Mesodermal cell (in vitro differentiated cells): ENCODE results near the gene KIF17.

Experiments used
- H3K27ac ChIP-seq: 2 replicates; pipeline ENCODE4 v1.7.0; 2013; ENCODE audit warnings: mild to moderate bottlenecking, low read depth, low read length, moderate library complexity; ENCODE audit not compliant: severe bottlenecking
- H3K36me3 ChIP-seq: 2 replicates; pipeline ENCODE4 v1.7.1; 2013; ENCODE audit warnings: mild to moderate bottlenecking, low read length, moderate library complexity; ENCODE audit not compliant: control insufficient read depth, insufficient read depth
- H3K4me1 ChIP-seq: one replicate; pipeline ENCODE4 v1.7.1; 2013; ENCODE audit warnings: mild to moderate bottlenecking, low read length; ENCODE audit not compliant: insufficient read depth, control insufficient read depth, poor library complexity, severe bottlenecking
- H3K4me3 ChIP-seq: 2 replicates; pipeline ENCODE4 v1.7.0; 2013; ENCODE audit warnings: low read length, control low read depth, mild to moderate bottlenecking; ENCODE audit not compliant: insufficient read depth, poor library complexity, severe bottlenecking; ENCODE audit errors: extremely low read depth
- H3K9me3 ChIP-seq: 2 replicates; pipeline ENCODE4 v1.7.1; 2013; ENCODE audit warnings: mild to moderate bottlenecking, low read length, moderate library complexity; ENCODE audit not compliant: control insufficient read depth
- WGBS, 2 experiments: methylation state at CpG; one replicate each; pipeline ENCODE4 v1.1.5; 2013; ENCODE audit warnings: missing lambda C conversion rate in 2 of 2; ENCODE audit not compliant: insufficient coverage in 2 of 2; 5-methylcytosine and 5-hydroxymethylcytosine counted together

KIF17 gene

GRCh38 chr1:20636785-20637347, 80.9 kb downstream of the KIF17 start:
- Histone ChIP-seq H3K4me3 (no peak overlapping the region), H3K4me1 (peaks cover 6% of the 10 kb centered on the region), H3K27ac (no peak overlapping the region), H3K36me3 (peaks cover 25% of the 10 kb centered on the region), H3K9me3 (no peaks in the 10 kb centered on the region)
- WGBS, 2 experiments, result 92% methylated on average over 6 to 7 of the region's 8 CpGs

- Histone ChIP-seq H3K4me3 (peak overlapping the region; percentile 80), H3K9me3 (no peaks in the 10 kb centered on the region), H3K27ac (no peak overlapping the region), H3K4me1 (peaks cover 6% of the 10 kb centered on the region), H3K36me3 (peaks cover 22% of the 10 kb centered on the region)
- WGBS, 2 experiments, result 6 to 12% methylated on average over 3 of the region's 4 CpGs
These were observed 83.2 kb downstream of the KIF17 start for GRCh38 chr1:20634594-20635084.

- peak overlapping the region; percentile 23 for H3K27ac ChIP-seq
- WGBS, 2 experiments, result 4 to 7% methylated on average over 8 to 10 of the region's 11 CpGs
- H3K36me3 ChIP-seq, result peaks cover 18% of the 10 kb centered on the region
- peaks cover 6% of the 10 kb centered on the region for H3K4me1 ChIP-seq
- peaks cover 4% of the 10 kb centered on the region for H3K9me3 ChIP-seq
- H3K4me3 ChIP-seq, result peak overlapping the region; percentile 80
These were observed 83.7 kb downstream of the KIF17 start for GRCh38 chr1:20634065-20634593.

- 3% methylated on average over 67 to 73 of the region's 93 CpGs for WGBS, 2 experiments
- H3K27ac ChIP-seq, result peak within 1 kb of the TSS; percentile 80
These were observed 84.4 kb downstream of the KIF17 start, which contains the start of gene PINK1 for GRCh38 chr1:20633190-20634064. Gene PINK1 (plus strand): TSS chr1:20633458. CDS start chr1:20633549, 91 bp downstream.

GRCh38 chr1:20632386-20632785, 85.4 kb downstream of the KIF17 start:
- Histone ChIP-seq H3K36me3 (peaks cover 3% of the 10 kb centered on the region), H3K4me1 (peaks cover 6% of the 10 kb centered on the region), H3K9me3 (peaks cover 12% of the 10 kb centered on the region), H3K4me3 (no peak overlapping the region), H3K27ac (peak overlapping the region; percentile 16)
- WGBS, 2 experiments, result 100% methylated on average over 1 of the region's 3 CpGs; no CpG with 5 or more reads in 1 of the 2 experiments

More at GRCh38 chr1:20633190-20634064, 84.4 kb downstream of the KIF17 start, which contains the start of gene PINK1:
- Histone ChIP-seq H3K9me3 (peaks cover 6% of the 10 kb centered on the region), H3K36me3 (peaks cover 12% of the 10 kb centered on the region), H3K4me1 (peaks cover 6% of the 10 kb centered on the region), H3K4me3 (peak within 1 kb of the TSS; percentile 80)

- H3K36me3 ChIP-seq, result no peaks in the 10 kb centered on the region
- peaks cover 6% of the 10 kb centered on the region for H3K4me1 ChIP-seq
- peaks cover 21% of the 10 kb centered on the region for H3K9me3 ChIP-seq
- 77 to 92% methylated on average over 1 to 2 of the region's 4 CpGs for WGBS, 2 experiments
- H3K4me3 ChIP-seq, result no peak overlapping the region
- no peak overlapping the region for H3K27ac ChIP-seq
These were observed 87.1 kb downstream of the KIF17 start for GRCh38 chr1:20630729-20631128.

GRCh38 chr1:20626524-20626923, 91.3 kb downstream of the KIF17 start:
- WGBS, 2 experiments, result no CpG with 5 or more reads among the region's 1 CpG
- no peak overlapping the region for H3K4me3 ChIP-seq

GRCh38 chr1:20626098-20626427, 91.7 kb downstream of the KIF17 start:
- Histone ChIP-seq H3K4me1 (no peaks in the 10 kb centered on the region), H3K36me3 (no peaks in the 10 kb centered on the region), H3K27ac (no peak overlapping the region), H3K9me3 (peaks cover 21% of the 10 kb centered on the region), H3K4me3 (no peak overlapping the region)
- WGBS, 2 experiments, result 80 to 86% methylated on average over 1 of the region's 1 CpG

More at GRCh38 chr1:20626524-20626923, 91.3 kb downstream of the KIF17 start:
- Histone ChIP-seq H3K36me3 (no peaks in the 10 kb centered on the region), H3K27ac (no peak overlapping the region), H3K4me1 (no peaks in the 10 kb centered on the region), H3K9me3 (peaks cover 21% of the 10 kb centered on the region)

GRCh38 chr1:20625176-20626097, 92.4 kb downstream of the KIF17 start:
- H3K27ac ChIP-seq, result no peak overlapping the region
- no peaks in the 10 kb centered on the region for H3K36me3 ChIP-seq
- H3K4me3 ChIP-seq, result no peak overlapping the region
- H3K9me3 ChIP-seq, result peaks cover 21% of the 10 kb centered on the region
- no peaks in the 10 kb centered on the region for H3K4me1 ChIP-seq
- WGBS, 2 experiments, result 56 to 69% methylated on average over 2 of the region's 3 CpGs

GRCh38 chr1:20624709-20625108, 93.1 kb downstream of the KIF17 start:
- Histone ChIP-seq H3K36me3 (no peaks in the 10 kb centered on the region), H3K4me3 (no peak overlapping the region), H3K9me3 (peaks cover 21% of the 10 kb centered on the region), H3K4me1 (no peaks in the 10 kb centered on the region), H3K27ac (no peak overlapping the region)
- 100% methylated on average over 1 of the region's 1 CpG for WGBS, 2 experiments
